D721Med (cell line): ENCODE measurements around the gene DHRS12.

Source experiments
- DNase-seq: peaks from one replicate; pipeline ENCODE4 v3.0.0; 2011; ENCODE audit warnings: low spot score; ENCODE audit not compliant: insufficient read length
- FAIRE-seq: peaks from 2 replicates; lab custom pipeline; 2011; peaks lifted over from hg19 to GRCh38; lab: Jason Lieb, UNC
- TF ChIP-seq, protein P1 (sequence below): IDR thresholded peaks from 2 replicates; pipeline ENCODE4 v1.5.1; 2012; ENCODE audit warnings: mild to moderate bottlenecking, control low read depth; ENCODE audit not compliant: insufficient read depth; ENCODE audit errors: missing control alignments

DHRS12 gene

GRCh38 chr13:51795419-51795818 is 8.5 kb downstream of the DHRS12 start:
- TF ChIP-seq, protein P1, sequence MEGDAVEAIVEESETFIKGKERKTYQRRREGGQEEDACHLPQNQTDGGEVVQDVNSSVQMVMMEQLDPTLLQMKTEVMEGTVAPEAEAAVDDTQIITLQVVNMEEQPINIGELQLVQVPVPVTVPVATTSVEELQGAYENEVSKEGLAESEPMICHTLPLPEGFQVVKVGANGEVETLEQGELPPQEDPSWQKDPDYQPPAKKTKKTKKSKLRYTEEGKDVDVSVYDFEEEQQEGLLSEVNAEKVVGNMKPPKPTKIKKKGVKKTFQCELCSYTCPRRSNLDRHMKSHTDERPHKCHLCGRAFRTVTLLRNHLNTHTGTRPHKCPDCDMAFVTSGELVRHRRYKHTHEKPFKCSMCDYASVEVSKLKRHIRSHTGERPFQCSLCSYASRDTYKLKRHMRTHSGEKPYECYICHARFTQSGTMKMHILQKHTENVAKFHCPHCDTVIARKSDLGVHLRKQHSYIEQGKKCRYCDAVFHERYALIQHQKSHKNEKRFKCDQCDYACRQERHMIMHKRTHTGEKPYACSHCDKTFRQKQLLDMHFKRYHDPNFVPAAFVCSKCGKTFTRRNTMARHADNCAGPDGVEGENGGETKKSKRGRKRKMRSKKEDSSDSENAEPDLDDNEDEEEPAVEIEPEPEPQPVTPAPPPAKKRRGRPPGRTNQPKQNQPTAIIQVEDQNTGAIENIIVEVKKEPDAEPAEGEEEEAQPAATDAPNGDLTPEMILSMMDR: no peak
- FAIRE-seq: no peak
- no peak for DNase-seq

GRCh38 chr13:51794964-51795363 is 9.0 kb downstream of the DHRS12 start:
- FAIRE-seq (no peak), DNase-seq (no peak)
- TF ChIP-seq, protein P1: no peak

DNA sequence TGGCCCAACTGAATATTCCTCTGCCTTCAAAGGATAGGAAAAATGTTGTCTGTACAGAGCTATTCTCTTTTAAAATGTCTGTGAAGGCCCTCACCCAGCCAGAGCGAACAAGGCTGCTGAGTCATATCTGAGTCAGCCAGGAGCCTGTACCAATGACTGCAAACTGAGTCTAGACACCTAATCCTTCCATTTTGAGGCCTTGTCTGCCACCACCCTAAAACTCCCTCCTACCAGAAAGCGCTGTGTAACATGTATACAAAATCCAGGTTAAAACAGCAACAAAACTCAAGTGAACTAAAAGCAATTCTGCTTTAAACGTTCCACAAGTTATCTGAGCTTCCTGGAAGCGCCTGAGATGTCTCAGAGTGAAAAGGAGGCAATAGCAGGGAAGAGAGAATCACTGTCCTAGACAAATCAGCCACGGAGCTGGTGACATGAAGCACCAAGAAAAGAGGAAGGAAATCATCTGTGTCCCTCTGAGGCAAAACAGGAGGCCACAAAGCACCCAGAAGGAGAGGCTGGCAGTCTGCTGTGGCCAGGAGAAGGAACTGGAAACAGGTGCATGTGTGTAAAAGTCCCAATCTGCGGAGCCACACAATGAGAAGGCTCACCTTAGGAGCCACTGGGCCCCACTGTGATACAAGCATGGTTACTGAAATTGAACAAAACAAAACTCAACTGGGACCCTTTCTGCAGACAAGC is 10.2 kb downstream of the DHRS12 start:
- no peak for FAIRE-seq
- no peak for DNase-seq
- TF ChIP-seq, protein P1: no peak

GRCh38 chr13:51786425-51787265 is 17.3 kb downstream of the DHRS12 start:
- FAIRE-seq (peak; percentile 69), DNase-seq (no peak)
- TF ChIP-seq, protein P1: no peak

DNA sequence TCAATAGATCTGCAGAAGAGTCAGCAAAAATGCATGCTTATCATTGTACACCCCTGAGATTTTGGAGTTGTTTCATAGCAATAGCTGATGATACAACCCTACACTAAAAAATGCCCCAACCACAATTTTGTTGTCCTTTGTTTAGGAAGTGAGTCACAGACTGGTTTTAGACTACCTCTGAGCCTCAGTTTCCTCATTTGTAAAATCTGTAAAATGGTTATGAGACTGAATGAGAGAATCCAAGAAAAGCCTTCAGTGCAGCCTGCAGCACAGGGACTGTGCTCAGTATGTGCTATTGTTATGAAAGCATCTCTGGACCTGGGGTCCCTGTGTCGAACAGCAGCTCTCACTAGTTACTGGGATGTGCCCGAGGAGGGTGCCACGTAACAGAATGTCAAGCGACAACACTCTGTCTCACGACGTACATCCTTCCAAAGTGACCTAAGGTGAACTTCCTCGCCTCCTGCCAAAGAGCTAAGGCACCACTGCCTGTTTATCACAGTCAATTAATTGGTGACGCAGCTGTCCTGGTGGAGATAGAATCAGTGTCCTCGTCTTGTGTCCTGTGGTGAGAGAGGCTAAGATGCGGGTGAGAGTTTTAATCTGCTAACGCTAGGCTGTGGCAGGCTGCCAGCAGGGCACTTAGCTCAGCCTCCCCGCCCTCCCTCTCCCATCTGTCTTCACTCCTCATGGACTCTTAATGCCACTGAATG is 18.1 kb downstream of the DHRS12 start:
- DNase-seq (peak; percentile 57), FAIRE-seq (peak; percentile 98)
- TF ChIP-seq, protein P1: no peak

- DNase-seq: no peak
- TF ChIP-seq, protein P1: no peak
- no peak for FAIRE-seq
Measured at GRCh38 chr13:51784097-51784496, 19.9 kb downstream of the DHRS12 start.
